ENCODE results near the gene TBCB.

The TBCB gene

DNA sequence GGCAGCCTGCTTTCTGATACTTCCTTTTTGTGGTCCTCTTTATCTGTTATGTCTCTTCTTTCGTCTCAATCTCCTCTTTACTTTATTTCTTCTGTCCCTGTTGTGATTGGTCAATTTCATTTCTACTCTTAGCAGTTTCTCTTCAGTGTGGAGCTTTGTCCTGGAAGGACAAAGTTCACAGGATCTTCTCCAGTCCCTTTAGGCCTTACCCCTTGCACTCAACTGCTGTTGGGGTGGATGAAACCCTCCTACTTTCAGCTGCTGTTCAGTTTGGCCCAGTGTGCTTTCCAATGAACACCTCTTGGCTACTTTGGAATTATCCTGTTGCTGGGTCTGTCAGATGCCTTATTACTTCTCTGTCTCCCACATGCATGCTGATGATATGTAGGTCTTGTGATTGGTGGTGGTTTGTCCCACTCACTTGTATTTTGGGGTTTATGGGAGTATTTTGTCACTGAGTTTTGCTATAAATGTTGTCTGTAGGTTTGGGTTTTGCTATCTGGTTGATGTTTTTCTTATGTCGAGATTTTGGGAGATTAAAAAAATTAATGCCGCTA is 35.8 kb upstream of the TBCB start:
- 0 out of 2 replicates have a peak, but pooled peaks have one; percentile 2 for TF ChIP-seq ZFP41 (tag by site-specific recombination; IDR thresholded peaks at IDR 0.05; ENCODE audit: borderline replicate concordance)
- TF ChIP-seq, protein P1, sequence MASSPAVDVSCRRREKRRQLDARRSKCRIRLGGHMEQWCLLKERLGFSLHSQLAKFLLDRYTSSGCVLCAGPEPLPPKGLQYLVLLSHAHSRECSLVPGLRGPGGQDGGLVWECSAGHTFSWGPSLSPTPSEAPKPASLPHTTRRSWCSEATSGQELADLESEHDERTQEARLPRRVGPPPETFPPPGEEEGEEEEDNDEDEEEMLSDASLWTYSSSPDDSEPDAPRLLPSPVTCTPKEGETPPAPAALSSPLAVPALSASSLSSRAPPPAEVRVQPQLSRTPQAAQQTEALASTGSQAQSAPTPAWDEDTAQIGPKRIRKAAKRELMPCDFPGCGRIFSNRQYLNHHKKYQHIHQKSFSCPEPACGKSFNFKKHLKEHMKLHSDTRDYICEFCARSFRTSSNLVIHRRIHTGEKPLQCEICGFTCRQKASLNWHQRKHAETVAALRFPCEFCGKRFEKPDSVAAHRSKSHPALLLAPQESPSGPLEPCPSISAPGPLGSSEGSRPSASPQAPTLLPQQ (tag by site-specific recombination; IDR thresholded peaks at IDR 0.05): no peak
- CTCF ChIA-PET: interaction anchor here (0.9 to 1.3 kb wide), 2 partner anchors 8 to 19 kb away, joined by 5 to 6 read pairs; no protein-coding TSS in a partner anchor
- Histone ChIP-seq H3K9me3 (ENCODE audit: control insufficient read depth, insufficient read depth, low read depth, low read length) (no peaks in the 10 kb centered on the region), H3K27ac (ENCODE audit: extremely low read depth, low read depth, low read length) (0 out of 2 replicates have a peak overlapping the region, but pooled peaks have one; percentile 34), H3K4me3 (ENCODE audit: low read depth, low read length) (no peak overlapping the region), H3K4me1 (ENCODE audit: control insufficient read depth, insufficient read depth, low read length) (0 out of 2 replicates have a peak, but pooled peaks cover 2% of the 10 kb centered on the region), H3K36me3 (ENCODE audit: control insufficient read depth in 2 of 2, insufficient read depth in 1 of 2, low read length in 2 of 2) (peaks cover 77 to 96% of the 10 kb centered on the region in 2 experiments)
- POLR2A ChIA-PET: interaction anchor here (1.9 kb wide), 1 partner anchor 24 kb away, joined by 4 read pairs; no protein-coding TSS in a partner anchor

DNA sequence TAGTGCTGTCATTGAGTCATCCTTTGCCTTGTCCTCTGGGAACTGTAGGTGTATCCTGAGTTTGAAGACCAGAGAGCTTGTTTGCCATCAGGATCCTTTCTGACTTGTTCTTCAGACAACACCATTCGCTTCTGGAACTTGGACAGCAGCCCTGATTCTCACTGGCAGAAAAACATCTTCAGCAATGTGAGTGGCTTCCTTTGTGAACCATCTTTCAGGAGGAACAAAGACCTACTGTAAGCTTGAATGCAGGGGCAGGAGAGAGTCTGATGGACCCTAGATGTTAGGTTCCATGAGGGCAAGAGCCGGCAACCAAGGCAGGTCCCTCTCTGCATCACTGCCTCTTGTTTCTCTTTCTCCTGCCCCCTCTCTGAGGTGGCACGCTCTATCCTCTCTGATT is 33.9 kb upstream of the TBCB start:
- no peak for TF ChIP-seq ZNF561 (tag by site-specific recombination; IDR thresholded peaks at IDR 0.05; ENCODE audit: borderline replicate concordance)
- TF ChIP-seq, protein P2, sequence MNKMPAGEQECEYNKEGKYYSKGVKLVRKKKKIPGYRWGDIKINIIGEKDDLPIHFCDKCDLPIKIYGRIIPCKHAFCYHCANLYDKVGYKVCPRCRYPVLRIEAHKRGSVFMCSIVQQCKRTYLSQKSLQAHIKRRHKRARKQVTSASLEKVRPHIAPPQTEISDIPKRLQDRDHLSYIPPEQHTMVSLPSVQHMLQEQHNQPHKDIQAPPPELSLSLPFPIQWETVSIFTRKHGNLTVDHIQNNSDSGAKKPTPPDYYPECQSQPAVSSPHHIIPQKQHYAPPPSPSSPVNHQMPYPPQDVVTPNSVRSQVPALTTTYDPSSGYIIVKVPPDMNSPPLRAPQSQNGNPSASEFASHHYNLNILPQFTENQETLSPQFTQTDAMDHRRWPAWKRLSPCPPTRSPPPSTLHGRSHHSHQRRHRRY (tag by site-specific recombination; IDR thresholded peaks at IDR 0.05): no peak
- no peak for TF ChIP-seq IKZF3 (tag by site-specific recombination; IDR thresholded peaks at IDR 0.05)
- TF ChIP-seq ZSCAN16 (tag by site-specific recombination; IDR thresholded peaks at IDR 0.05): no peak
- TF ChIP-seq, protein P3, sequence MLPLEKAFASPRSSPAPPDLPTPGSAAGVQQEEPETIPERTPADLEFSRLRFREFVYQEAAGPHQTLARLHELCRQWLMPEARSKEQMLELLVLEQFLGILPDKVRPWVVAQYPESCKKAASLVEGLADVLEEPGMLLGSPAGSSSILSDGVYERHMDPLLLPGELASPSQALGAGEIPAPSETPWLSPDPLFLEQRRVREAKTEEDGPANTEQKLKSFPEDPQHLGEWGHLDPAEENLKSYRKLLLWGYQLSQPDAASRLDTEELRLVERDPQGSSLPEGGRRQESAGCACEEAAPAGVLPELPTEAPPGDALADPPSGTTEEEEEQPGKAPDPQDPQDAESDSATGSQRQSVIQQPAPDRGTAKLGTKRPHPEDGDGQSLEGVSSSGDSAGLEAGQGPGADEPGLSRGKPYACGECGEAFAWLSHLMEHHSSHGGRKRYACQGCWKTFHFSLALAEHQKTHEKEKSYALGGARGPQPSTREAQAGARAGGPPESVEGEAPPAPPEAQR (tag by site-specific recombination; IDR thresholded peaks at IDR 0.05): no peak
- no peak for TF ChIP-seq ZNF416 (tag by site-specific recombination; IDR thresholded peaks at IDR 0.05)
- CTCF ChIA-PET: interaction anchor here (0.6 to 1.4 kb wide), 2 partner anchors 20 to 190 kb away, joined by 3 to 6 read pairs; no protein-coding TSS in a partner anchor

DNA sequence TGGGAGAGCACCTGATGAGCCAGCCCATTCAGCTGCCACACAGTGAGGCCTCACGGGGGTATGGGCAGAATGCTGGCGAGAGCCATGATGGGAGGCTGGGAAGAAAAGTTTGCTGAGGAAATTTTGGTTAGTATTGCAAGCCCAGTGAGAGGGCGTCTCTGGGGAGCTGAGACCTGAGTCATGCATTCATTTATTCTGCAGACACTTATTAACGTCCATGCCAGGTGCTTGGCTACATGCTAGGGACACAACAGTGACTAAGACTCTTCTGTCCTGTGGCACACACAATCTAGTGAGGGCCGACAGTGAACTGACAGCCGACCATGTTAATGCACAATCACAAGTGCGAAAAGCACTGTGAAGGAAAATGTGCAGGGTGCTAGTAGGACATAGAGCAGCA is 33.4 kb upstream of the TBCB start:
- no peak overlapping the region for H3K4me3 ChIP-seq (ENCODE audit: low read depth, low read length)
- 0 out of 2 replicates have a peak, but pooled peaks cover 2% of the 10 kb centered on the region for H3K4me1 ChIP-seq (ENCODE audit: control insufficient read depth, insufficient read depth, low read length)
- H3K36me3 ChIP-seq (ENCODE audit: control insufficient read depth in 2 of 2, insufficient read depth in 1 of 2, low read length in 2 of 2): peaks cover 77 to 96% of the 10 kb centered on the region in 2 experiments
- ChIA-PET CTCF (interaction anchor here (0.6 to 2.5 kb wide), 3 partner anchors 11 to 191 kb away, joined by 3 to 8 read pairs (median 3); no protein-coding TSS in a partner anchor), POLR2A (interaction anchor here (0.6 to 1.2 kb wide), 2 partner anchors 10 to 1393 kb away, joined by 3 to 4 read pairs; no protein-coding TSS in a partner anchor)
- no peak overlapping the region for H3K27ac ChIP-seq (ENCODE audit: extremely low read depth, low read depth, low read length)
- H3K9me3 ChIP-seq (ENCODE audit: control insufficient read depth, insufficient read depth, low read depth, low read length): no peaks in the 10 kb centered on the region
- TF ChIP-seq, protein P4, sequence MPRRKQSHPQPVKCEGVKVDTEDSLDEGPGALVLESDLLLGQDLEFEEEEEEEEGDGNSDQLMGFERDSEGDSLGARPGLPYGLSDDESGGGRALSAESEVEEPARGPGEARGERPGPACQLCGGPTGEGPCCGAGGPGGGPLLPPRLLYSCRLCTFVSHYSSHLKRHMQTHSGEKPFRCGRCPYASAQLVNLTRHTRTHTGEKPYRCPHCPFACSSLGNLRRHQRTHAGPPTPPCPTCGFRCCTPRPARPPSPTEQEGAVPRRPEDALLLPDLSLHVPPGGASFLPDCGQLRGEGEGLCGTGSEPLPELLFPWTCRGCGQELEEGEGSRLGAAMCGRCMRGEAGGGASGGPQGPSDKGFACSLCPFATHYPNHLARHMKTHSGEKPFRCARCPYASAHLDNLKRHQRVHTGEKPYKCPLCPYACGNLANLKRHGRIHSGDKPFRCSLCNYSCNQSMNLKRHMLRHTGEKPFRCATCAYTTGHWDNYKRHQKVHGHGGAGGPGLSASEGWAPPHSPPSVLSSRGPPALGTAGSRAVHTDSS (tag by site-specific recombination; IDR thresholded peaks at IDR 0.05): no peak
- no peak for TF ChIP-seq ZNF426 (tag by site-specific recombination; IDR thresholded peaks at IDR 0.05)
- TF ChIP-seq, protein P2 (tag by site-specific recombination; IDR thresholded peaks at IDR 0.05): no peak
- no peak for TF ChIP-seq ZNF404 (tag by site-specific recombination; IDR thresholded peaks at IDR 0.05)
- TF ChIP-seq KLF7 (tag by site-specific recombination; IDR thresholded peaks at IDR 0.05; ENCODE audit: borderline replicate concordance): no peak
- no peak for TF ChIP-seq ZSCAN30 (tag by site-specific recombination; IDR thresholded peaks at IDR 0.05)
- TF ChIP-seq, protein P1 (tag by site-specific recombination; IDR thresholded peaks at IDR 0.05): no peak
- TF ChIP-seq, protein P5, sequence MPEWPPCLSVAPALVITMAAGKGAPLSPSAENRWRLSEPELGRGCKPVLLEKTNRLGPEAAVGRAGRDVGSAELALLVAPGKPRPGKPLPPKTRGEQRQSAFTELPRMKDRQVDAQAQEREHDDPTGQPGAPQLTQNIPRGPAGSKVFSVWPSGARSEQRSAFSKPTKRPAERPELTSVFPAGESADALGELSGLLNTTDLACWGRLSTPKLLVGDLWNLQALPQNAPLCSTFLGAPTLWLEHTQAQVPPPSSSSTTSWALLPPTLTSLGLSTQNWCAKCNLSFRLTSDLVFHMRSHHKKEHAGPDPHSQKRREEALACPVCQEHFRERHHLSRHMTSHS (tag by site-specific recombination; IDR thresholded peaks at IDR 0.05): no peak
- no peak for TF ChIP-seq ZNF324 (tag by site-specific recombination; IDR thresholded peaks at IDR 0.05)
- no peak for TF ChIP-seq SCRT1 (tag by site-specific recombination; IDR thresholded peaks at IDR 0.05; ENCODE audit: borderline replicate concordance)
- TF ChIP-seq ZNF701 (tag by site-specific recombination; IDR thresholded peaks at IDR 0.05): no peak
- no peak for TF ChIP-seq ZNF664 (tag by site-specific recombination; IDR thresholded peaks at IDR 0.05)

More for the DNA sequence above, 33.9 kb upstream of the TBCB start:
- POLR2A ChIA-PET: no interaction called here
- peaks cover 74 to 96% of the 10 kb centered on the region in 2 experiments for H3K36me3 ChIP-seq (ENCODE audit: control insufficient read depth in 2 of 2, insufficient read depth in 1 of 2, low read length in 2 of 2)
- no peaks in the 10 kb centered on the region for H3K9me3 ChIP-seq (ENCODE audit: control insufficient read depth, insufficient read depth, low read depth, low read length)
- H3K27ac ChIP-seq (ENCODE audit: extremely low read depth, low read depth, low read length): 0 out of 2 replicates have a peak overlapping the region, but pooled peaks have one; percentile 1
- H3K4me1 ChIP-seq (ENCODE audit: control insufficient read depth, insufficient read depth, low read length): 0 out of 2 replicates have a peak, but pooled peaks cover 2% of the 10 kb centered on the region
- H3K4me3 ChIP-seq (ENCODE audit: low read depth, low read length): no peak overlapping the region

Measured in HEK293 (cell line).